Nephron (organoid): ENCODE measurements around the gene CD24.
"Not testable (repeated sequence)": the region's sequence is repeated elsewhere in the genome, so short reads cannot be mapped to it uniquely, and the experiment has no call there.

Source experiments
- H3K27ac Mint-ChIP-seq, 3 experiments: 2 replicates each; pipeline ENCODE4 v1.8.0; 2020; ENCODE audit warnings: mixed read lengths in 3 of 3, mild to moderate bottlenecking in 2 of 3, moderate library complexity in 1 of 3
- H3K27me3 Mint-ChIP-seq: 2 replicates; pipeline ENCODE4 v1.8.0; 2021; ENCODE audit warnings: low read depth, mild to moderate bottlenecking, moderate library complexity, mixed read lengths
- H3K36me3 Mint-ChIP-seq: 2 replicates; pipeline ENCODE4 v1.8.0; 2020; ENCODE audit warnings: low read depth, mixed read lengths
- H3K4me1 Mint-ChIP-seq: 2 replicates; pipeline ENCODE4 v1.8.0; 2020; ENCODE audit warnings: mixed read lengths
- H3K4me3 Mint-ChIP-seq, 3 experiments: 2 replicates each; pipeline ENCODE4 v1.8.0; 2020; ENCODE audit warnings: mild to moderate bottlenecking in 3 of 3, mixed read lengths in 3 of 3, moderate library complexity in 2 of 3
- H3K9me3 Mint-ChIP-seq: 2 replicates; pipeline ENCODE4 v1.8.0; 2020; ENCODE audit warnings: mixed read lengths
- CTCF ChIP-seq, 3 experiments: fragments of 200-600 bp; sonication (generic); IDR thresholded peaks; one replicate each; pipeline ENCODE4 v1.5.0; 2021; ENCODE audit warnings: antibody characterized with exemption in 3 of 3; ENCODE audit not compliant: unreplicated experiment in 3 of 3

Gene CD24

GRCh38 chr6:106974336-106974998 is at the start of gene CD24:
CD24 (minus strand) TSS chr6:106974729; CDS start chr6:106974646, 83 bp downstream.
- Mint-ChIP-seq H3K4me1 (peaks cover 9% of the 10 kb centered on the region), H3K36me3 (peaks cover 26% of the 10 kb centered on the region), H3K27me3 (peaks cover 72% of the 10 kb centered on the region)

GRCh38 chr6:107021446-107022185 is 47.1 kb upstream of the CD24 start:
- Mint-ChIP-seq H3K27me3 (no peaks in the 10 kb centered on the region), H3K36me3 (no peaks in the 10 kb centered on the region), H3K4me3 (no peak overlapping the region), H3K9me3 (no peaks in the 10 kb centered on the region), H3K27ac (peak overlapping the region in 2 of 3 experiments; percentile 3 to 36), H3K4me1 (peaks cover 8% of the 10 kb centered on the region)
- TF ChIP-seq CTCF (IDR thresholded peaks at IDR 0.05; ENCODE audit: unreplicated experiment in 3 of 3), result no peak

More at GRCh38 chr6:106974336-106974998, at the start of gene CD24:
- TF ChIP-seq CTCF (IDR thresholded peaks at IDR 0.05; ENCODE audit: unreplicated experiment in 3 of 3), result no peak
- Mint-ChIP-seq H3K4me3 (peak within 1 kb of the TSS; percentile 88 to 96 (median 89)), H3K27ac (peak within 1 kb of the TSS; percentile 60 to 97 (median 94)), H3K9me3 (no peaks in the 10 kb centered on the region)

GRCh38 chr6:107020239-107020638 is 45.7 kb upstream of the CD24 start:
- Mint-ChIP-seq H3K27me3 (no peaks in the 10 kb centered on the region), H3K4me1 (peaks cover 8% of the 10 kb centered on the region), H3K36me3 (no peaks in the 10 kb centered on the region), H3K9me3 (no peaks in the 10 kb centered on the region), H3K27ac (no peak overlapping the region), H3K4me3 (no peak overlapping the region)
- TF ChIP-seq CTCF (IDR thresholded peaks at IDR 0.05; ENCODE audit: unreplicated experiment in 3 of 3), result no peak

GRCh38 chr6:107019628-107020027 is 45.1 kb upstream of the CD24 start:
- not testable (repeated sequence) for H3K4me3 Mint-ChIP-seq, H3K36me3 Mint-ChIP-seq, H3K4me1 Mint-ChIP-seq, H3K27ac Mint-ChIP-seq, H3K9me3 Mint-ChIP-seq, H3K27me3 Mint-ChIP-seq

GRCh38 chr6:107019047-107019446 is 44.5 kb upstream of the CD24 start:
- H3K27ac Mint-ChIP-seq, result no peak overlapping the region
- H3K27me3 Mint-ChIP-seq, result no peaks in the 10 kb centered on the region
- H3K4me3 Mint-ChIP-seq, result no peak overlapping the region
- no peak for TF ChIP-seq CTCF (IDR thresholded peaks at IDR 0.05; ENCODE audit: unreplicated experiment in 3 of 3)
- H3K9me3 Mint-ChIP-seq, result no peaks in the 10 kb centered on the region
- H3K36me3 Mint-ChIP-seq, result no peaks in the 10 kb centered on the region
- peaks cover 8% of the 10 kb centered on the region for H3K4me1 Mint-ChIP-seq

- TF ChIP-seq CTCF (IDR thresholded peaks at IDR 0.05; ENCODE audit: unreplicated experiment in 3 of 3), result no peak
- Mint-ChIP-seq H3K27ac (no peak overlapping the region), H3K4me1 (no peaks in the 10 kb centered on the region), H3K36me3 (no peaks in the 10 kb centered on the region), H3K27me3 (no peaks in the 10 kb centered on the region), H3K4me3 (no peak overlapping the region), H3K9me3 (no peaks in the 10 kb centered on the region)
Measured at GRCh38 chr6:107009499-107009898, 35.0 kb upstream of the CD24 start.
